ENCODE measurements around the gene SHB. TPM values are rescaled to one million over a fixed set of nuclear protein-coding genes. Genes with fewer than 3 reads are reported as not detected.

Gene SHB
- total RNA-seq, 1 donor: 19.9 TPM

DNA sequence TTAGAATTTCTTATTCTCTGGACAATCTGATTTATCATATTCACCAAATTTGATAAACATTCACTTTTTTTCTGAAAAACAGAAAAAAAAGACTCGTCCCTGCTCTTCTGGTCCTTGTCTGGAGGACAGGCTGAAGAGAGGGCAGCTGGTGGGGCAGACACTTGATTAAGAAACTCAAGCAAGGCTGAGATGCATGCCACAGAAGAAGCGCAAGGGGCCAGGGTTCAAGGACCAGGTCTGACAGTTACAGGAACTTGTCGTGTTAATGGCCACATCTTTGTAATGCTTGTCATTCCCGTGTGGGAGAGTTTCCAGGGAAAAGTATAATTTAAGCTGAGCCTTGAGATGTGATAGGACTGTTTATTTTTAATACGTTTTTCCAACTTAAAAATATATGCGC lies 40.6 kb upstream of the SHB start:
- H3K4me3 ChIP-seq (ENCODE audit: low read depth, low read length): no peak overlapping the region
- TF ChIP-seq, protein P1, sequence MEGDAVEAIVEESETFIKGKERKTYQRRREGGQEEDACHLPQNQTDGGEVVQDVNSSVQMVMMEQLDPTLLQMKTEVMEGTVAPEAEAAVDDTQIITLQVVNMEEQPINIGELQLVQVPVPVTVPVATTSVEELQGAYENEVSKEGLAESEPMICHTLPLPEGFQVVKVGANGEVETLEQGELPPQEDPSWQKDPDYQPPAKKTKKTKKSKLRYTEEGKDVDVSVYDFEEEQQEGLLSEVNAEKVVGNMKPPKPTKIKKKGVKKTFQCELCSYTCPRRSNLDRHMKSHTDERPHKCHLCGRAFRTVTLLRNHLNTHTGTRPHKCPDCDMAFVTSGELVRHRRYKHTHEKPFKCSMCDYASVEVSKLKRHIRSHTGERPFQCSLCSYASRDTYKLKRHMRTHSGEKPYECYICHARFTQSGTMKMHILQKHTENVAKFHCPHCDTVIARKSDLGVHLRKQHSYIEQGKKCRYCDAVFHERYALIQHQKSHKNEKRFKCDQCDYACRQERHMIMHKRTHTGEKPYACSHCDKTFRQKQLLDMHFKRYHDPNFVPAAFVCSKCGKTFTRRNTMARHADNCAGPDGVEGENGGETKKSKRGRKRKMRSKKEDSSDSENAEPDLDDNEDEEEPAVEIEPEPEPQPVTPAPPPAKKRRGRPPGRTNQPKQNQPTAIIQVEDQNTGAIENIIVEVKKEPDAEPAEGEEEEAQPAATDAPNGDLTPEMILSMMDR (IDR thresholded peaks at IDR 0.05; ENCODE audit: insufficient read depth, low read depth, low read length): no peak
- no peak for DNase-seq (ENCODE audit: low read depth)

GRCh38 chr9:38108326-38108725 lies 39.3 kb upstream of the SHB start:
- DNase-seq (ENCODE audit: low read depth): no peak
- H3K4me3 ChIP-seq (ENCODE audit: low read depth, low read length): no peak overlapping the region
- TF ChIP-seq, protein P1 (IDR thresholded peaks at IDR 0.05; ENCODE audit: insufficient read depth, low read depth, low read length): no peak

- no peak overlapping the region for H3K4me3 ChIP-seq (ENCODE audit: low read depth, low read length)
- TF ChIP-seq, protein P1 (IDR thresholded peaks at IDR 0.05; ENCODE audit: insufficient read depth, low read depth, low read length): no peak
- DNase-seq (ENCODE audit: low read depth): no peak
Observed at GRCh38 chr9:38107811-38108304, 38.8 kb upstream of the SHB start.

DNA sequence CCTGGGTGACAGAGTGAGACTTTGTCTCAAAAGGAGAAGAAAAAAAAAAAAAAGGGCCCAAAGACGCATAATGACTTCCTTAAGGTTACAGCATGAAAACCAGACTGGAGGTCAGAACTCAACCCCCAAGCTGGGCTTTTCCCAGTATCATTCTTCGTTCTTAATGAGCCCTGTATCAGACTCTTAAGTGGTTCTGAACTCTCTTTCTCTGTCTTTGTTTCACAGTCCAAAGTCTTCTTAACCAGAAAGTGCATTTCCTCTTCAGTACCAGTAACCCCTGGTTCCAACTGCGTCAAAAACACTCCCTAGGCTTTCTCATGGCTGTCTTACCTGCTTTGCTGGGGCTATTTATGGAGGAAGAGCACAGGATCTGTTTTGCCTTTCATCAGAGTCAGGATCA lies 38.4 kb upstream of the SHB start:
- TF ChIP-seq, protein P1 (IDR thresholded peaks at IDR 0.05; ENCODE audit: insufficient read depth, low read depth, low read length): no peak
- no peak for DNase-seq (ENCODE audit: low read depth)
- H3K4me3 ChIP-seq (ENCODE audit: low read depth, low read length): no peak overlapping the region

DNA sequence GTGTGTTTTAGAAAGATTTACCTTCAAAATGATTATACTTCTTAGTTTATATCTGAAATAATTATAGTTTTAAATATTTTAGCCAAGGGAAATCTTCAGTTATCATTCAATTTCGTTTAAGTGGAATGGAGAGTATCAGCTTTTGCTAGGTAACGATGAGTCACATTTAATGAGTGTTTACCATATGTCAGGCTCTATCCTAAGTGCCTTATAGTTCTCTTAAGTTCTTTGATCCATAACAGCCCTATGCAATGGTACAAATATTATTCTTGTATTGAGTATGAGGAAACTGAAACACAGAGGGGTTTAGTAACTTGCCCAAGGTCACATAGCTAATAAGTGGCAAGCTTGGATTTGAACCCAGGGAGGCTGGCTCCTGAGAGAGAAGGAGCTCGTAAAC lies 37.5 kb upstream of the SHB start:
- TF ChIP-seq, protein P1 (IDR thresholded peaks at IDR 0.05; ENCODE audit: insufficient read depth, low read depth, low read length): no peak
- DNase-seq (ENCODE audit: low read depth): no peak

DNA sequence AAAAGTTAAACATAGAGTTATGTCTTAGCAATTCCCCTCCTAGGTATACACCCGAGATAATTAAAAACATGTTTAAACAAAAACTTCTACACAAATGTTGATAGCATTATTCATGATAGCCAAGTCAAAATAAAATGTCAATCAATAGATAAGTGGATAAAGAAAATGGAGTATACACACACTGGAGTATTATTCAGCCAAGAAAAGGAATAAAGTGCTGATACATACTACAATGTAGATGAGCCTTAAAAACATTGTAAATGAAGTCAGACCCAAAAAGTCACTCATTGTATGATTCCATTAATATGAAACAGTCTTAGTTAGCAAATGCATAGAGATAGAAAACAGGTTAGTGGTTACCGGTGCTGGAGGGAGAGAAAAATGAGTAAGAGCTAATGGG lies 34.3 kb upstream of the SHB start:
- no peak overlapping the region for H3K4me3 ChIP-seq (ENCODE audit: low read depth, low read length)
- no peak for DNase-seq (ENCODE audit: low read depth)
- TF ChIP-seq, protein P1 (IDR thresholded peaks at IDR 0.05; ENCODE audit: insufficient read depth, low read depth, low read length): no peak

More for the DNA sequence above, 37.5 kb upstream of the SHB start:
- H3K4me3 ChIP-seq (ENCODE audit: low read depth, low read length): no peak overlapping the region

- no peak for DNase-seq (ENCODE audit: low read depth)
- TF ChIP-seq, protein P1 (IDR thresholded peaks at IDR 0.05; ENCODE audit: insufficient read depth, low read depth, low read length): no peak
Observed at GRCh38 chr9:38101423-38101822, 32.4 kb upstream of the SHB start.

More at GRCh38 chr9:38101423-38101822, 32.4 kb upstream of the SHB start:
- no peak overlapping the region for H3K4me3 ChIP-seq (ENCODE audit: low read depth, low read length)
